GM21390 (cell line): ENCODE data around the gene MYADM.

Experiments used
- ATAC-seq: cut with Tn5 transposase; IDR thresholded peaks from one replicate; pipeline ENCODE4 v1.9.1; 2021; ENCODE audit not compliant: unreplicated experiment

The MYADM gene

GRCh38 chr19:53909471-53910169, 41.9 kb downstream of the MYADM start:
- ATAC-seq: no peak

- ATAC-seq: no peak
Measured at GRCh38 chr19:53910170-53910518, 42.5 kb downstream of the MYADM start.

- no peak for ATAC-seq
Measured at GRCh38 chr19:53912653-53913052, 45.0 kb downstream of the MYADM start.

GRCh38 chr19:53915000-53915399, 47.3 kb downstream of the MYADM start:
- ATAC-seq: no peak

- no peak for ATAC-seq
Measured at GRCh38 chr19:53916004-53916403, 48.3 kb downstream of the MYADM start.

- ATAC-seq: no peak
Measured at GRCh38 chr19:53917356-53917755, 49.7 kb downstream of the MYADM start.
